Anterior cingulate cortex (tissue), 58 donors: ENCODE results near the gene ZFP90.
A peak's percentile ranks its signal among the peaks of the same experiment; 100 is the strongest.
"Not testable (repeated sequence)": the region's sequence is repeated elsewhere in the genome, so short reads cannot be mapped to it uniquely, and the experiment has no call there.

ENCODE experiments used
- DNase-seq, 58 donors: peaks; one replicate each; lab custom pipeline; 2025; lab: John Stamatoyannopoulos, UW

ZFP90 gene

DNA sequence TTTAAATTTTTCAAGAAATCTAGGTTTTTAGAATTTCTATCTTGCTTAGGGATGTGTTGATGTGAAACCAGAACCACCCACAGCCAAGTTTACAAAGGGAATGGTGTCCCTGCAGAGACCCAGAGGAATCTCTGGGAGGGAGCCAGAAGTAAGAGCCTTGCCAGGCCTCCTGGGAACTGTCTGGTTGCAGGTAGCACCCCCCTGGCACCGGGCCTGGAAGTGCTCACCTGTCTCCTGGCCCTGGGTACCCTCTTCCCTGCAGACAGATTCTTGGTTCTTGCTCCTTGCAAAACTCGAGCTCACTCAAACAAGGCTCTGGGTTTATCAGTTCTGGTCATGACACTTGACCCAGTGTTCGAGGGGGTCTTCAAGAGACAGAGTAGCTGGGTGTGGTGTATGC is 24.6 kb upstream of the ZFP90 start:
- no peak for DNase-seq

DNA sequence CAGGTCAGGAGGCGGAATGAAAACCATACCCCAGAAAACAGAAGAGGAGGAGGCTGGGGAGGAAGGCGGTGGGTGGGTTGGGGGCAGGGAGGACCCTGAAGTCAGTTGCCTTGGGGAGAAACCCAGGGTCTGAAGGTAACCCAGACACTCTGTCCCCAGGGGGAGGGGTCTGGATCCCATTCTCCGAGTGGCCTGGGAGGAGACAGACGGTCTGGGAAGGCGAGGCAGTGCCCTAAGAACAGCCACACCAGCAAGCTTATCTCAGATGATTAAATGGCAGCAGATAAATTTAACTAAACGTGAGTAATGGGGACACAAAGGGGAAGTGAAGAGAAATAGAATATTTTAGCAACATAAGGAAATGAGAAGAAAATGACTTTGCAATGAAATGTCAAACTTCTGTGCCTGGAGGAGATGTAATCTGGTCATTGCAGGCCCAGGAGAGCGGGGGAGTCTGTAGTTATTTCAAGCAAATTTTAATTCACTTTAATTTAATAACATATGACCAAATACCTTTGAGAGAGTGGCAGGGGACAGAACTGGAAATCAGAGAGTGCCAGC is 21.4 kb upstream of the ZFP90 start:
- no peak for DNase-seq

- no peak for DNase-seq
These were observed 19.8 kb upstream of the ZFP90 start for GRCh38 chr16:68519225-68519745.

- DNase-seq: peak in 55 of 58 donors; percentile 15 to 85 (median 60)
These were observed 18.4 kb upstream of the ZFP90 start for GRCh38 chr16:68520649-68521086.

DNA sequence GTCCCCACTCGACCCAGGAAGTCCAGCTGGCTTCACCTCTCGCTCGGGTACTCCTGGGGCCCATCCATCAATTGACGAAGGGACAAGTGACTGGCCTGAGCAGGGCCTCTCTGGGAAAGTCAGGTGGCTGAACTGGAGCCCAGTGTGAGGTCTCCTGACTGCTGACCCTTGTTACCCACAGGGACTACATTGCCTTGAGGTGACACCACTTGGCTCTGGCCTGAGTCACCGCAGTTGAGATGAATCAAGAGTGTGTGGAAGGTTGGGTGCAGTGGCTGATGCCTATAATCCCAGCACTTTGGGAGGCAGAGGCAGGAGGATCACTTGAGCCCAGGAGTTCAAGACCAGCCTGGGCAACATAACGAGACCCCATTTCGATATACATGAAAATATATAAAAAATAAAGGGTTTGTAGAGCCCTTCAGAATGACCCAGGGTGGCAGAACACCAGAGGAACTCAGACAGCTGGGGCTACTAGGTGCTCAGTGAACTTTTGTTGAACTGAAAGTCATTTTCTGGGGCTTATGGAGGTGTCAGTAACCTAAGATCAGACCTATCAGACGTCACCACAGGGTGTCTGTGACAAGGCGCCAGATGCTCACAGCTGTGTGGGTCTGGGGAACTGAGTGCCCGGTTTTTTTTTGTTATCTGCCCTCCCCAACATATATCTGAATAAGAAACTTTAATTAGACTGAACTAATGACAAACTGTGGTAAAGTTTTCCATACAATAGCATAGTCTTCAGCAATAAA is 14.8 kb upstream of the ZFP90 start:
- DNase-seq: no peak

GRCh38 chr16:68526143-68526781 is 12.8 kb upstream of the ZFP90 start:
- DNase-seq: no peak

- no peak for DNase-seq
These were observed 12.3 kb upstream of the ZFP90 start for GRCh38 chr16:68526782-68527145.

DNA sequence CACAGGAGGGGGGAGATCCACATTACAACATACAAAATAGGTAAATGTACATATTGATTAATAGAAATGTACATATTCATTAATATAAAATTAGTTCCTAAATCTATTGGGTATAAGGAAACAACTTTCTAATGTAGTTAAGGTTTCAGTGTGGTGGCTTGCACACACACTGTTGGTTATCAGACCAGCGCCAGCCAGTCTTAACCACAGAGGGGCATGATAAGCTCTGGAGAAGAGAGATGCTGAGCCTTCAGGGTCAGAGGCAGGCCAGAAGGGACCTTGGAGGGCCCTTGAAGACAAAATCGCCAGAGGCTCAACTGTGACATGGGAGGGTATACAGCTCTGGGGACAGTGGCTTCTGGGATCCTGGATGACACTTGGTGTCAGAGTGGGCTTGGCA is 10.9 kb upstream of the ZFP90 start:
- no peak for DNase-seq

GRCh38 chr16:68528686-68529379 is 10.3 kb upstream of the ZFP90 start:
- peak in 57 of 58 donors; percentile 27 to 91 (median 76) for DNase-seq

GRCh38 chr16:68529608-68529930 is 9.5 kb upstream of the ZFP90 start:
- DNase-seq: no peak

DNA sequence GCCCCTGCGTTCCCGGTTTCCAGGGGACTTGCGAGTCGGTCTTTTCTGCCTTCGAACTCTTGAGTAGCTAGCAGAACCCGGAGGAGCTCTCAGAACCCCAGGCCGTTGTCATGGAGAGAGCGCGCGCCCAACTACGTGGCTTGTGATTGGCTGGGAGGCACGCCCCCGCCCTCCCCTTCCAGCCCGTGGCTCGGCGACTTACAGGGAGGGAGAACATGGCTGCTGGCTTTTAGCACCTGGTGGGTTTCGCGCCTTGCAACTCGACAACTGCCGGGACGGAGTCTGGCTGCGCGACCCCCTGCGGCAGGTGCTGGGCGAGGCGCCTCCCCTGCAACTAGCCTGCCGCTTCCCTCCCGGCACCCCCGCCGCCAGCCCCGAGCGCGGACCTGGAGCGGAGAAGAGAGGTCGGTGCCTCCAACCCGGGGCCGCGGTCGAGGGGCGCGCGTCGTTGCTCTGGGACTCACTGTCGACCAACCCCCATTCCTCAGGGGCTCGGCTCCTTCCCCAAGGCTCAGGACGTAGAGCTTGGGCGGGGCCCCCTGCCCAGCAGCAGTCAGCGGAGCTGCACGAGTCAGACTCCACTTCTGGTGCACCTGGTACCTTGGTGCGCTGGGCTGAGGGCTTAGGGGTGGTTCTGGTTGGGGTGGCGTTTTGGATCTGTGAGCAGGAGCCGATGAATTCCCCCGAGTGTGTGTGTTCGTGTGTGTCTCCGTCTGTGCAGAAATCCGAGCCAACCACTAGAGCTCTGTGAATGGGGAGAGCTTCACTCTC is 9.0 kb upstream of the ZFP90 start:
- peak; percentile 27 to 94 (median 79) for DNase-seq

DNA sequence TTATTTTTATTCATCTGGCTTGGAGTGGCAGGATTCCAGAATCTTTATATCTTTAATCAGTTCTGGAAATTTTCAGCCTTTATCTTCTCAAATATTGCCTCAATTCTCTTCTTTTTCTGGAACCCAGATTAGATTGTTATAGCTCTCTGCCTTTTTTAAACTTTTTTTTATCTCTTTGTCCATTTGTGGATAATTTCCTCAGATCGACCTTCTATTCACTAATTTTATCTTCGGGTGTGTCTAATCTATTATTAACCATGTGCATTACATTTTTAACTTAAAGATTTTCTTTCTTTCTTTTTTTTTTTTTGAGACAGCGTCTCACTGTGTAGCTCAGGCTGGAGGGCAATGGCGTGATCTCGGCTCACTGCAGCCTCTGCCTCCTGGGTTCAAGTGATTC is 5.2 kb upstream of the ZFP90 start:
- no peak for DNase-seq

DNA sequence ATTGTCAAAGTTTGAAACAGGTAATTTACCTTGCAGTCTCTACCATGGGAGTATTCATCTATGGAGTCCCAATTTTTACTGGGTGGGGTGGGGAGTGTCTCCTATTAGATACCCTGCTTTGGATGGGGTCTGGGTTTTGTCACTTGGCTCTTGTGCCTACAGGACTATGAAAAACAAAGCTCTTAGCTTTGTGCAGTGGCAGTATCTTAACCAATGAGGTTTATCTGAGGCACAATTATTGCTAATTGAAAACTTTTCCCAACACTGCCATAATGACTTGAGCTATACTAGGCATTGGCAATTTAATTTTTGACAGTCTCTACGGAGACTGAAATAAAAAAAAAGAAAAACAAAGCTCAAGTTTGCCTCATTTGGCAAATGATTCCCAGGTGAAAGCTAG is 3.8 kb upstream of the ZFP90 start:
- DNase-seq: no peak

GRCh38 chr16:68539711-68540239 is 684 bp downstream of the ZFP90 start:
- peak in 20 of 58 donors; percentile 2 to 39 (median 16) for DNase-seq

- no peak for DNase-seq
These were observed 9.9 kb downstream of the ZFP90 start for GRCh38 chr16:68548947-68549346.

- DNase-seq: peak in 1 of 58 donors; percentile 15
These were observed 14.1 kb downstream of the ZFP90 start for GRCh38 chr16:68553186-68553585.

DNA sequence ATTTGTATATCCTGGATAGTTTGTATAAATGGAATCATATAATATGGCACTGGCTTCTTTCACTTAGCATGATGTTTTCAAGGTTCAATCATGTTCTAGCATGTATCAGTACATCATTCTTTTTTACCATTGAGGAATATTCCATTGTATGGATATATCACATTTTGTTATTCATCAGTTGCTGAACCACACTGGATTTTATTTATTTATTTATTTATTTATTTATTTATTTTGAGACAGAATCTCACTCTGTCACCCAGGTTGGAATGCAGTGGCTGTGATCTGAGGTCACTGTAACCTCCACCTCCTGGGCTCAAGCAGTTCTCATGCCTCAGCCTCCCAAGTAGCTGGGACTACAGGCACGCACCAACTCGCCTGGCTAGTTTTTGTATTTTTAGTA is 21.2 kb downstream of the ZFP90 start:
- DNase-seq: not testable (repeated sequence)

GRCh38 chr16:68563631-68564381 is 24.7 kb downstream of the ZFP90 start:
- DNase-seq: no peak

DNA sequence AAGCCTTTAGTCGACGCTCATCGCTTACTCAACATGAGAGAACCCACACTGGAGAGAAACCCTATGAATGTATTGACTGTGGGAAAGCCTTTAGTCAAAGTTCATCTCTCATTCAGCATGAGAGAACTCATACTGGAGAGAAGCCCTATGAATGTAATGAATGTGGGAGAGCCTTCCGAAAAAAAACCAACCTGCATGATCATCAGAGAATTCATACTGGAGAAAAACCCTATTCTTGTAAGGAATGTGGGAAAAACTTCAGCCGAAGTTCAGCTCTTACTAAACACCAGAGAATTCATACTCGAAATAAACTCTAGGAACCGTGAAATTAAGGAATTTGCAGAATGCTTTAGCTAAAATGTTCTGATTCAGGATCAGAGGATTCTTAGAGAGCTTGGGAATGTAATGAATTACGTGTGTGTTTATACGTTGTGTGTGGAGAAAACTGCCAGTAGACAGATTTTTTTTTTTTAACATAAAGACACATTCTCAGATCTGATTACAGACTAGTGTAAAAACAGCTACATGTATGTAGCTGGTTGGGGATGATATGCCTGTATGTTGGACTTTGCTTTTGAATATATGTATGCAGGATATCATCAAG is 25.4 kb downstream of the ZFP90 start:
- DNase-seq: no peak
